HCT116 (cell line): ENCODE data around the gene DUSP16. TPM values are rescaled to one million over a fixed set of nuclear protein-coding genes. Genes with fewer than 3 reads are reported as not detected.

Experiments
- ATAC-seq: fragments of 200-7000 bp; cut with Tn5 transposase; 2 replicates; pipeline ENCODE4 v1.9.1; 2020; ENCODE audit warnings: mild to moderate bottlenecking, moderate library complexity
- BruUV-seq: library from RNA; stranded (reverse); fragments of 400-500 nt; replicated peaks from 2 replicates; lab custom pipeline; 2021; lab: Mats Ljungman, UMichigan
- CTCF ChIA-PET: fragments of 300-600 bp; sonication (Branson Sonifier 250); formaldehyde crosslinking; loops from one replicate; lab custom pipeline; 2021; ENCODE audit warnings: antibody characterized with exemption; lab: Charles Lee
- POLR2A ChIA-PET: fragments of 300-600, 350-600 bp; sonication (Branson Sonifier 250); formaldehyde crosslinking; loops from one replicate; lab custom pipeline; 2021; ENCODE audit warnings: antibody characterized with exemption; lab: Charles Lee
- RAD21 ChIA-PET, 2 experiments: fragments of 300-600 bp; sonication (Branson Sonifier 250); formaldehyde crosslinking; loops; one replicate each; lab custom pipeline; 2023; ENCODE audit warnings: low total read pairs in 2 of 2; ENCODE audit not compliant: uncharacterized antibody in 2 of 2, unreplicated experiment in 2 of 2, low non-redundant PET in 1 of 2; lab: Charles Lee
- DNase-seq: peaks from one replicate; pipeline ENCODE4 v3.0.0-alpha.2; 2010; ENCODE audit warnings: low read depth, low spot score
- H2AFZ ChIP-seq: fragments of 200-600 bp; shearing (Covaris generic), sonication (generic); 2 replicates; pipeline ENCODE4 v1.6.1; 2017; ENCODE audit warnings: low read depth, mixed run types, mixed read lengths, antibody characterized with exemption, low read length; ENCODE audit not compliant: poor library complexity, severe bottlenecking
- H3K27ac ChIP-seq: 2 replicates; pipeline ENCODE4 v1.5.1; 2012; ENCODE audit warnings: low read depth, low read length
- H3K27me3 ChIP-seq: fragments of 200-600 bp; sonication (generic); 2 replicates; pipeline ENCODE4 v1.6.1; 2016; ENCODE audit warnings: mixed run types, low read length, mixed read lengths; ENCODE audit not compliant: insufficient read depth
- H3K36me3 ChIP-seq, 2 experiments: fragments of 200-500 bp in 1 of 2; fragments of 200-600 bp in 1 of 2; sonication (Bioruptor generic) in 1 of 2; sonication (generic) in 1 of 2; 2 replicates each; pipeline versions ENCODE4 v1.5.1 to v1.6.1; 2014 to 2016; ENCODE audit warnings: low read length in 2 of 2, inconsistent platforms in 1 of 2, mixed read lengths in 1 of 2, mixed run types in 1 of 2; ENCODE audit not compliant: insufficient read depth in 2 of 2, control insufficient read depth in 1 of 2
- H3K4me1 ChIP-seq, 2 experiments: fragments of 200-600 bp in 1 of 2; sonication (generic) in 1 of 2; 2 replicates each; pipeline versions ENCODE4 v1.5.1 to v1.6.1; 2012 to 2017; ENCODE audit warnings: low read length in 2 of 2, inconsistent platforms in 1 of 2, mild to moderate bottlenecking in 1 of 2, mixed read lengths in 1 of 2, mixed run types in 1 of 2, moderate library complexity in 1 of 2; ENCODE audit not compliant: insufficient read depth in 2 of 2, control insufficient read depth in 1 of 2
- H3K4me2 ChIP-seq: fragments of 200-600 bp; sonication (generic); 2 replicates; pipeline ENCODE4 v1.6.1; 2017; ENCODE audit warnings: mixed run types, low read length, mixed read lengths
- H3K4me3 ChIP-seq, 2 experiments: fragments of 200-600 bp in 1 of 2; sonication (generic) in 1 of 2; replicated peaks in 1 of 2; 2 replicates each; pipeline ENCODE4 v1.5.1; 2011 to 2016; ENCODE audit warnings: low read length in 2 of 2, control low read depth in 1 of 2, low read depth in 1 of 2, mild to moderate bottlenecking in 1 of 2, mixed read lengths in 1 of 2, mixed run types in 1 of 2
- H3K79me2 ChIP-seq: fragments of 200-600 bp; sonication (generic); 2 replicates; pipeline ENCODE4 v1.6.1; 2017; ENCODE audit warnings: mild to moderate bottlenecking, mixed run types, low read length, moderate library complexity, mixed read lengths; ENCODE audit not compliant: insufficient read depth
- H3K9ac ChIP-seq: fragments of 200-600 bp; sonication (generic); 2 replicates; pipeline ENCODE4 v1.6.1; 2016; ENCODE audit warnings: low read length, mixed read lengths
- H3K9me2 ChIP-seq: fragments of 200-600 bp; sonication (generic), shearing (Covaris generic); 2 replicates; pipeline ENCODE4 v1.6.1; 2017; ENCODE audit warnings: mixed run types, mild to moderate bottlenecking, moderate library complexity; ENCODE audit not compliant: insufficient read depth
- H3K9me3 ChIP-seq, 2 experiments: fragments of 200-500 bp in 1 of 2; fragments of 200-600 bp in 1 of 2; sonication (Bioruptor generic) in 1 of 2; sonication (generic) in 1 of 2; 2 replicates each; pipeline ENCODE4 v1.6.1; 2014 to 2017; ENCODE audit warnings: low read length in 2 of 2, mixed read lengths in 2 of 2, inconsistent platforms in 1 of 2, low read depth in 1 of 2, mild to moderate bottlenecking in 1 of 2, mixed run types in 1 of 2, moderate library complexity in 1 of 2; ENCODE audit not compliant: control insufficient read depth in 1 of 2, insufficient read depth in 1 of 2
- H4K20me1 ChIP-seq: fragments of 200-600 bp; sonication (generic), shearing (Covaris generic); 2 replicates; pipeline ENCODE4 v1.6.1; 2017; ENCODE audit warnings: mixed run types, mild to moderate bottlenecking, moderate library complexity; ENCODE audit not compliant: insufficient read depth
- CBX3 ChIP-seq: IDR thresholded peaks from 2 replicates; pipeline ENCODE4 v1.6.1; 2012; ENCODE audit warnings: low read depth
- EZH2phosphoT487 ChIP-seq: fragments of 200-600 bp; IDR thresholded peaks from 2 replicates; pipeline ENCODE4 v1.6.1; 2018; ENCODE audit warnings: antibody characterized with exemption, borderline replicate concordance
- REST ChIP-seq: IDR thresholded peaks from 2 replicates; pipeline ENCODE4 v1.6.1; 2012; ENCODE audit warnings: low read depth
- SIN3A ChIP-seq: IDR thresholded peaks from 2 replicates; pipeline ENCODE4 v1.6.1; 2012; ENCODE audit warnings: low read depth
- ZBTB33 ChIP-seq: IDR thresholded peaks from 2 replicates; pipeline ENCODE4 v1.6.1; 2011; ENCODE audit warnings: mild to moderate bottlenecking, low read length, moderate library complexity; ENCODE audit not compliant: insufficient replicate concordance; ENCODE audit errors: extremely low read depth
- intact Hi-C: fragments of 100-400 bp; cut with micrococcal nuclease; formaldehyde crosslinking; loops from 2 replicates; pipeline ENCODE4 v1.10.0; 2022
- total RNA-seq: library from RNA; stranded (reverse); gene quantifications from one replicate; pipeline ENCODE4 v1.2.1, GENCODE V29; 2021; ENCODE audit not compliant: unreplicated experiment

Gene DUSP16
- total RNA-seq, 1 experiment from 2014 or later, result 13.4 TPM

GRCh38 chr12:12433203-12433731 lies 129.4 kb downstream of the DUSP16 start:
- BruUV-seq, result no TSS peak
- DNase-seq (no peak), ATAC-seq (no peak)
- Histone ChIP-seq H3K4me3 (no peak overlapping the region), H3K27me3 (no peaks in the 10 kb centered on the region), H3K9ac (no peak overlapping the region), H3K27ac (no peak overlapping the region), H3K79me2 (no peaks in the 10 kb centered on the region), H3K4me1 (no peaks in the 10 kb centered on the region), H4K20me1 (no peaks in the 10 kb centered on the region), H3K4me2 (no peak overlapping the region), H3K36me3 (no peaks in the 10 kb centered on the region), H2AFZ (no peak overlapping the region), H3K9me2 (no peaks in the 10 kb centered on the region), H3K9me3 (no peaks in the 10 kb centered on the region)
- POLR2A ChIA-PET, result no interaction called here
- TF ChIP-seq CBX3, result no peak
- TF ChIP-seq SIN3A, result no peak
- TF ChIP-seq REST, result no peak
- TF ChIP-seq EZH2phosphoT487, result no peak
- TF ChIP-seq ZBTB33, result no peak
- intact Hi-C loops, result no loop called here
- CTCF ChIA-PET, result no interaction called here
- RAD21 ChIA-PET, result no interaction called here
